SU-DHL-6 (cell line): ENCODE data around the gene FOXE1.

ENCODE experiments used
- H2AFZ ChIP-seq: fragments of 200-600 bp; sonication (generic); 2 replicates; pipeline ENCODE4 v1.6.1; 2014; ENCODE audit warnings: low read depth, mild to moderate bottlenecking, moderate library complexity, mixed read lengths, antibody characterized with exemption, low read length; ENCODE audit not compliant: severe bottlenecking
- H3F3A ChIP-seq: fragments of 200-600 bp; shearing (Covaris generic); 2 replicates; pipeline ENCODE4 v1.6.0; 2016; ENCODE audit warnings: antibody characterized with exemption, mild to moderate bottlenecking; ENCODE audit not compliant: insufficient read depth
- H3K27ac ChIP-seq: fragments of 200-600 bp; sonication (generic); 2 replicates; pipeline ENCODE4 v1.5.1; 2016; ENCODE audit warnings: low read depth, mild to moderate bottlenecking, low read length, moderate library complexity, mixed read lengths
- H3K27me3 ChIP-seq: fragments of 200-600 bp; sonication (generic), shearing (Covaris generic); 2 replicates; pipeline ENCODE4 v1.6.0; 2014; ENCODE audit warnings: mild to moderate bottlenecking, low read length
- H3K36me3 ChIP-seq: fragments of 200-600 bp; sonication (generic); 2 replicates; pipeline ENCODE4 v1.6.1; 2014; ENCODE audit warnings: mild to moderate bottlenecking, low read length, mixed read lengths
- H3K4me2 ChIP-seq: fragments of 300-600, 200-600 bp; shearing (Covaris generic), sonication (generic); 2 replicates; pipeline ENCODE4 v1.6.0; 2014; ENCODE audit warnings: low read length, low read depth, mild to moderate bottlenecking; ENCODE audit not compliant: poor library complexity, severe bottlenecking
- H3K4me3 ChIP-seq: fragments of 200-600 bp; sonication (generic); 2 replicates; pipeline ENCODE4 v1.5.1; 2014; ENCODE audit warnings: antibody characterized with exemption, low read length, mild to moderate bottlenecking, mixed read lengths; ENCODE audit not compliant: insufficient read depth, poor library complexity, severe bottlenecking
- H3K79me2 ChIP-seq: fragments of 200-600 bp; sonication (generic); 2 replicates; pipeline ENCODE4 v1.6.1; 2014; ENCODE audit warnings: mild to moderate bottlenecking, low read length, moderate library complexity; ENCODE audit not compliant: insufficient read depth
- H3K9ac ChIP-seq: fragments of 200-600 bp; sonication (generic); 2 replicates; pipeline ENCODE4 v1.7.0; 2014; ENCODE audit warnings: mild to moderate bottlenecking, low read length
- H3K9me2 ChIP-seq: fragments of 200-600 bp; sonication (generic); replicated peaks from 2 replicates; pipeline ENCODE4 v1.6.1; 2014; ENCODE audit warnings: low read length; ENCODE audit not compliant: insufficient read depth
- H3K9me3 ChIP-seq: fragments of 200-600 bp; sonication (generic); 2 replicates; pipeline ENCODE4 v1.6.1; 2014; ENCODE audit warnings: low read length, mixed read lengths; ENCODE audit not compliant: insufficient read depth
- H4K20me1 ChIP-seq: fragments of 200-600 bp; sonication (generic); 2 replicates; pipeline ENCODE4 v1.6.1; 2014; ENCODE audit warnings: low read depth, mild to moderate bottlenecking, antibody characterized with exemption, low read length, moderate library complexity, mixed read lengths
- EZH2phosphoT487 ChIP-seq: fragments of 200-600 bp; sonication (generic), shearing (Covaris generic); conservative IDR thresholded peaks from 2 replicates; pipeline ENCODE4 v1.6.1; 2018; ENCODE audit warnings: mild to moderate bottlenecking, antibody characterized with exemption, low read length, moderate library complexity, mixed read lengths
- TF ChIP-seq, protein P1 (sequence below): fragments of 200-600 bp; sonication (generic); IDR thresholded peaks from one replicate; pipeline ENCODE4 v1.5.1; 2017; ENCODE audit warnings: antibody characterized with exemption, mild to moderate bottlenecking, low read length, moderate library complexity; ENCODE audit not compliant: insufficient read depth, poor library complexity, severe bottlenecking

Gene FOXE1

DNA sequence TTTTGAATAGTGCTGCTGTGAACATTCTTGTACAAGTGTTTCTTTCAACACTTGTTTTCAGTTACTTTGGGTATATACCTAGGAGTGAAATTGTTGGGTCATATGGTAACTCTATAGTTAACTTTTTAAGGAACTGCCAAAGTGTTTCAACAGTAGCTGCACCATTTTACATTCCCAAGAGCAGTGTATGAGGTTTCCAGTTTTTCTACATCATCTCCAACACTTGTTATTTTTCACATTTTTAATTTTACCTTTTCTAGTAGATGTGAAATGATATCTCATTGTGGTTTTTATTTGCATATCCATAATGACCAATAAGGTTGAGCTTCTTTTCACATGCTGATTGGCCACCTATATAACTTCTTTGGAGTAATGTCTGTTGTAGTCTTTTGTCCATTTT is 40.0 kb upstream of the FOXE1 start:
- Histone ChIP-seq H3K27ac (no peak overlapping the region), H3F3A (no peaks in the 10 kb centered on the region), H3K4me3 (no peak overlapping the region), H4K20me1 (no peaks in the 10 kb centered on the region), H3K9me3 (peaks cover 6% of the 10 kb centered on the region; the same call in 1 of the 2 replicates), H3K9me2 (no peaks in the 10 kb centered on the region), H2AFZ (no peak overlapping the region), H3K27me3 (no peaks in the 10 kb centered on the region), H3K4me2 (no peak overlapping the region), H3K36me3 (no peaks in the 10 kb centered on the region), H3K79me2 (no peaks in the 10 kb centered on the region), H3K9ac (no peak overlapping the region)
- TF ChIP-seq, protein P1, sequence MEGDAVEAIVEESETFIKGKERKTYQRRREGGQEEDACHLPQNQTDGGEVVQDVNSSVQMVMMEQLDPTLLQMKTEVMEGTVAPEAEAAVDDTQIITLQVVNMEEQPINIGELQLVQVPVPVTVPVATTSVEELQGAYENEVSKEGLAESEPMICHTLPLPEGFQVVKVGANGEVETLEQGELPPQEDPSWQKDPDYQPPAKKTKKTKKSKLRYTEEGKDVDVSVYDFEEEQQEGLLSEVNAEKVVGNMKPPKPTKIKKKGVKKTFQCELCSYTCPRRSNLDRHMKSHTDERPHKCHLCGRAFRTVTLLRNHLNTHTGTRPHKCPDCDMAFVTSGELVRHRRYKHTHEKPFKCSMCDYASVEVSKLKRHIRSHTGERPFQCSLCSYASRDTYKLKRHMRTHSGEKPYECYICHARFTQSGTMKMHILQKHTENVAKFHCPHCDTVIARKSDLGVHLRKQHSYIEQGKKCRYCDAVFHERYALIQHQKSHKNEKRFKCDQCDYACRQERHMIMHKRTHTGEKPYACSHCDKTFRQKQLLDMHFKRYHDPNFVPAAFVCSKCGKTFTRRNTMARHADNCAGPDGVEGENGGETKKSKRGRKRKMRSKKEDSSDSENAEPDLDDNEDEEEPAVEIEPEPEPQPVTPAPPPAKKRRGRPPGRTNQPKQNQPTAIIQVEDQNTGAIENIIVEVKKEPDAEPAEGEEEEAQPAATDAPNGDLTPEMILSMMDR, result no peak
- TF ChIP-seq EZH2phosphoT487, result no peak

DNA sequence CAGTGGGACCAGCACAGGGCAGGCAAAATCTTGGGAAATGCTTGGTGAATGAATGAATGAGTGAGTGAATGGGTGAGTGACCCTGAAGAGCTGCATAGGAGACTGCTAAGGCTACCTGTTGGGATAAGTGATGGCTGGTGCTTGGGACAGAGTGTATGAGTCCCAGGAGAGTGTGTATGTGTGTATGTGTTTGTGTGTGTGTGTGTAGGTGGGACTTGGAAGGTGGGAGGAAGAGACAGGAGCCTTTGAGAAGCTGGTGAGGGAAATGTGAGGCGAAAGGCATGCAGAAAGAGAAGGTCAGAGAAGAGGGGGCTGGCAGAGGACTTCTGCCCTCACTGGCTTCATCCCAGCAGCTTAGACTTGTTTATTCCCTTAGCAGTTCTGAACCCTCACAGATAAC is 33.3 kb upstream of the FOXE1 start:
- no peak overlapping the region for H3K4me3 ChIP-seq
- H3K27ac ChIP-seq, result no peak overlapping the region
- H3K4me2 ChIP-seq, result no peak overlapping the region
- no peaks in the 10 kb centered on the region for H3K9me2 ChIP-seq
- H4K20me1 ChIP-seq, result no peaks in the 10 kb centered on the region
- TF ChIP-seq EZH2phosphoT487, result no peak
- TF ChIP-seq, protein P1, result no peak
- no peaks in the 10 kb centered on the region for H3F3A ChIP-seq
- H3K27me3 ChIP-seq, result no peaks in the 10 kb centered on the region
- no peak overlapping the region for H2AFZ ChIP-seq
- 0 out of 2 replicates have a peak, but pooled peaks cover 4% of the 10 kb centered on the region for H3K9me3 ChIP-seq
- H3K9ac ChIP-seq, result no peak overlapping the region
- no peaks in the 10 kb centered on the region for H3K79me2 ChIP-seq
- no peaks in the 10 kb centered on the region for H3K36me3 ChIP-seq

DNA sequence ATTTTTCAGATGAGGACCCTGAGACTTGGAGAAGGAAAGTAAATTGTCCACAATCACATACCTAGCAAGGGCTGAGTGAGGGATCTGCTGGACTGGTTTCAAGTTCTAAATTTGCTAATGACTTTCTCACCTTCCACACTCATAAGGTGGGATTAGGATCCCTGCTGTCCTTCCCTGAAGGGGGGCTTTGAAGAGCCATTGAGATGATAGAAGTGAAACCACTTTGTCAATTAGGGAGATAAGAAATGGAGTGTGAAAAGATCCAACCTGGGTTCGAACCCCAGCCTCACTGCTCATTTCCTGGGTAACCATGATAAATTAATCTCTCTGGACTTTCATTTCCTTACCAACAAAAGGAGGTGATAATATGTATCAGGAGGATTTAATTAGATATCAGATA is 32.7 kb upstream of the FOXE1 start:
- Histone ChIP-seq H3K4me2 (no peak overlapping the region), H3K9me2 (no peaks in the 10 kb centered on the region), H3K79me2 (no peaks in the 10 kb centered on the region), H3F3A (no peaks in the 10 kb centered on the region), H3K36me3 (no peaks in the 10 kb centered on the region), H3K27me3 (no peaks in the 10 kb centered on the region), H3K27ac (no peak overlapping the region), H2AFZ (no peak overlapping the region), H3K9ac (no peak overlapping the region), H3K9me3 (0 out of 2 replicates have a peak, but pooled peaks cover 4% of the 10 kb centered on the region), H3K4me3 (no peak overlapping the region), H4K20me1 (no peaks in the 10 kb centered on the region)
- no peak for TF ChIP-seq EZH2phosphoT487
- TF ChIP-seq, protein P1, result no peak
